HCT116 (cell line): ENCODE measurements around the gene RPL36AL. TPM values are rescaled to one million over a fixed set of nuclear protein-coding genes. Genes with fewer than 3 reads are reported as not detected.

Experiments used
- ATAC-seq: fragments of 200-7000 bp; cut with Tn5 transposase; 2 replicates; pipeline ENCODE4 v1.9.1; 2020; ENCODE audit warnings: mild to moderate bottlenecking, moderate library complexity
- BruUV-seq: library from RNA; stranded (reverse); fragments of 400-500 nt; replicated peaks from 2 replicates; lab custom pipeline; 2021; lab: Mats Ljungman, UMichigan
- CTCF ChIA-PET: fragments of 300-600 bp; sonication (Branson Sonifier 250); formaldehyde crosslinking; loops from one replicate; lab custom pipeline; 2021; ENCODE audit warnings: antibody characterized with exemption; lab: Charles Lee
- POLR2A ChIA-PET: fragments of 300-600, 350-600 bp; sonication (Branson Sonifier 250); formaldehyde crosslinking; loops from one replicate; lab custom pipeline; 2021; ENCODE audit warnings: antibody characterized with exemption; lab: Charles Lee
- RAD21 ChIA-PET, 2 experiments: fragments of 300-600 bp; sonication (Branson Sonifier 250); formaldehyde crosslinking; loops; one replicate each; lab custom pipeline; 2023; ENCODE audit warnings: low total read pairs in 2 of 2; ENCODE audit not compliant: uncharacterized antibody in 2 of 2, unreplicated experiment in 2 of 2, low non-redundant PET in 1 of 2; lab: Charles Lee
- DNase-seq: peaks from one replicate; pipeline ENCODE4 v3.0.0-alpha.2; 2010; ENCODE audit warnings: low read depth, low spot score
- H2AFZ ChIP-seq: fragments of 200-600 bp; shearing (Covaris generic), sonication (generic); 2 replicates; pipeline ENCODE4 v1.6.1; 2017; ENCODE audit warnings: low read depth, mixed run types, mixed read lengths, antibody characterized with exemption, low read length; ENCODE audit not compliant: poor library complexity, severe bottlenecking
- H3K27ac ChIP-seq: 2 replicates; pipeline ENCODE4 v1.5.1; 2012; ENCODE audit warnings: low read depth, low read length
- H3K27me3 ChIP-seq: fragments of 200-600 bp; sonication (generic); 2 replicates; pipeline ENCODE4 v1.6.1; 2016; ENCODE audit warnings: mixed run types, low read length, mixed read lengths; ENCODE audit not compliant: insufficient read depth
- H3K36me3 ChIP-seq, 2 experiments: fragments of 200-500 bp in 1 of 2; fragments of 200-600 bp in 1 of 2; sonication (Bioruptor generic) in 1 of 2; sonication (generic) in 1 of 2; 2 replicates each; pipeline versions ENCODE4 v1.5.1 to v1.6.1; 2014 to 2016; ENCODE audit warnings: low read length in 2 of 2, inconsistent platforms in 1 of 2, mixed read lengths in 1 of 2, mixed run types in 1 of 2; ENCODE audit not compliant: insufficient read depth in 2 of 2, control insufficient read depth in 1 of 2
- H3K4me1 ChIP-seq, 2 experiments: fragments of 200-600 bp in 1 of 2; sonication (generic) in 1 of 2; 2 replicates each; pipeline versions ENCODE4 v1.5.1 to v1.6.1; 2012 to 2017; ENCODE audit warnings: low read length in 2 of 2, inconsistent platforms in 1 of 2, mild to moderate bottlenecking in 1 of 2, mixed read lengths in 1 of 2, mixed run types in 1 of 2, moderate library complexity in 1 of 2; ENCODE audit not compliant: insufficient read depth in 2 of 2, control insufficient read depth in 1 of 2
- H3K4me2 ChIP-seq: fragments of 200-600 bp; sonication (generic); 2 replicates; pipeline ENCODE4 v1.6.1; 2017; ENCODE audit warnings: mixed run types, low read length, mixed read lengths
- H3K4me3 ChIP-seq, 2 experiments: fragments of 200-600 bp in 1 of 2; sonication (generic) in 1 of 2; replicated peaks in 1 of 2; 2 replicates each; pipeline ENCODE4 v1.5.1; 2011 to 2016; ENCODE audit warnings: low read length in 2 of 2, control low read depth in 1 of 2, low read depth in 1 of 2, mild to moderate bottlenecking in 1 of 2, mixed read lengths in 1 of 2, mixed run types in 1 of 2
- H3K79me2 ChIP-seq: fragments of 200-600 bp; sonication (generic); 2 replicates; pipeline ENCODE4 v1.6.1; 2017; ENCODE audit warnings: mild to moderate bottlenecking, mixed run types, low read length, moderate library complexity, mixed read lengths; ENCODE audit not compliant: insufficient read depth
- H3K9ac ChIP-seq: fragments of 200-600 bp; sonication (generic); 2 replicates; pipeline ENCODE4 v1.6.1; 2016; ENCODE audit warnings: low read length, mixed read lengths
- H3K9me2 ChIP-seq: fragments of 200-600 bp; sonication (generic), shearing (Covaris generic); 2 replicates; pipeline ENCODE4 v1.6.1; 2017; ENCODE audit warnings: mixed run types, mild to moderate bottlenecking, moderate library complexity; ENCODE audit not compliant: insufficient read depth
- H3K9me3 ChIP-seq, 2 experiments: fragments of 200-500 bp in 1 of 2; fragments of 200-600 bp in 1 of 2; sonication (Bioruptor generic) in 1 of 2; sonication (generic) in 1 of 2; 2 replicates each; pipeline ENCODE4 v1.6.1; 2014 to 2017; ENCODE audit warnings: low read length in 2 of 2, mixed read lengths in 2 of 2, inconsistent platforms in 1 of 2, low read depth in 1 of 2, mild to moderate bottlenecking in 1 of 2, mixed run types in 1 of 2, moderate library complexity in 1 of 2; ENCODE audit not compliant: control insufficient read depth in 1 of 2, insufficient read depth in 1 of 2
- H4K20me1 ChIP-seq: fragments of 200-600 bp; sonication (generic), shearing (Covaris generic); 2 replicates; pipeline ENCODE4 v1.6.1; 2017; ENCODE audit warnings: mixed run types, mild to moderate bottlenecking, moderate library complexity; ENCODE audit not compliant: insufficient read depth
- CEBPB ChIP-seq: IDR thresholded peaks from 2 replicates; pipeline ENCODE4 v1.6.1; 2012; ENCODE audit warnings: low read depth
- CTCF ChIP-seq, 3 experiments: fragments of 200-600 bp in 1 of 3; sonication (generic) in 1 of 3; IDR thresholded peaks in 2 of 3; conservative IDR thresholded peaks in 1 of 3; 2 replicates each; pipeline ENCODE4 v1.5.1; 2012 to 2017; ENCODE audit warnings: low read depth in 2 of 3, low read length in 2 of 3, antibody characterized with exemption in 1 of 3, borderline replicate concordance in 1 of 3, control low read depth in 1 of 3, mild to moderate bottlenecking in 1 of 3, mixed read lengths in 1 of 3, mixed run types in 1 of 3, moderate library complexity in 1 of 3; ENCODE audit not compliant: insufficient read depth in 1 of 3
- EGR1 ChIP-seq: IDR thresholded peaks from 2 replicates; pipeline ENCODE4 v1.6.1; 2012; ENCODE audit warnings: low read depth
- EZH2 ChIP-seq: fragments of 200-600 bp; sonication (generic); IDR thresholded peaks from 2 replicates; pipeline ENCODE4 v1.6.1; 2017; ENCODE audit warnings: antibody characterized with exemption, mixed run types
- EZH2phosphoT487 ChIP-seq: fragments of 200-600 bp; IDR thresholded peaks from 2 replicates; pipeline ENCODE4 v1.6.1; 2018; ENCODE audit warnings: antibody characterized with exemption, borderline replicate concordance
- FOSL1 ChIP-seq: IDR thresholded peaks from 2 replicates; pipeline ENCODE4 v1.6.1; 2012; ENCODE audit warnings: low read depth
- POLR2A ChIP-seq: IDR thresholded peaks from 2 replicates; pipeline ENCODE4 v1.7.0; 2011; ENCODE audit warnings: borderline replicate concordance; ENCODE audit not compliant: insufficient read depth, insufficient read length; ENCODE audit errors: extremely low read depth
- POLR2AphosphoS5 ChIP-seq: IDR thresholded peaks from 2 replicates; pipeline ENCODE4 v1.6.1; 2011; ENCODE audit warnings: mild to moderate bottlenecking, low read depth, low read length, moderate library complexity
- RAD21 ChIP-seq: IDR thresholded peaks from 2 replicates; pipeline ENCODE4 v1.6.1; 2012; ENCODE audit warnings: low read depth, mild to moderate bottlenecking
- SIN3A ChIP-seq: IDR thresholded peaks from 2 replicates; pipeline ENCODE4 v1.6.1; 2012; ENCODE audit warnings: low read depth
- SP1 ChIP-seq: IDR thresholded peaks from 2 replicates; pipeline ENCODE4 v1.6.1; 2012; ENCODE audit warnings: low read depth
- SRF ChIP-seq: IDR thresholded peaks from 2 replicates; pipeline ENCODE4 v1.6.1; 2012; ENCODE audit warnings: low read depth
- YY1 ChIP-seq: IDR thresholded peaks from 2 replicates; pipeline ENCODE4 v1.6.1; 2011; ENCODE audit warnings: low read length, low read depth, moderate library complexity, mild to moderate bottlenecking; ENCODE audit not compliant: insufficient replicate concordance; ENCODE audit errors: extremely low read depth
- ZFX ChIP-seq: fragments of 450-650 bp; IDR thresholded peaks from 2 replicates; pipeline ENCODE4 v1.6.1; 2017
- intact Hi-C: fragments of 100-400 bp; cut with micrococcal nuclease; formaldehyde crosslinking; loops from 2 replicates; pipeline ENCODE4 v1.10.0; 2022
- total RNA-seq: library from RNA; stranded (reverse); gene quantifications from one replicate; pipeline ENCODE4 v1.2.1, GENCODE V29; 2021; ENCODE audit not compliant: unreplicated experiment
- TF ChIP-seq, protein P1 (sequence below): IDR thresholded peaks from 2 replicates; pipeline ENCODE4 v1.6.1; 2012
- TF ChIP-seq, protein P2 (sequence below): IDR thresholded peaks from 2 replicates; pipeline ENCODE4 v1.6.1; 2012; ENCODE audit warnings: low read depth
- TF ChIP-seq, protein P3 (sequence below): IDR thresholded peaks from 2 replicates; pipeline ENCODE4 v1.6.1; 2012

Gene RPL36AL
- total RNA-seq, 1 experiment from 2014 or later = 212 TPM

DNA sequence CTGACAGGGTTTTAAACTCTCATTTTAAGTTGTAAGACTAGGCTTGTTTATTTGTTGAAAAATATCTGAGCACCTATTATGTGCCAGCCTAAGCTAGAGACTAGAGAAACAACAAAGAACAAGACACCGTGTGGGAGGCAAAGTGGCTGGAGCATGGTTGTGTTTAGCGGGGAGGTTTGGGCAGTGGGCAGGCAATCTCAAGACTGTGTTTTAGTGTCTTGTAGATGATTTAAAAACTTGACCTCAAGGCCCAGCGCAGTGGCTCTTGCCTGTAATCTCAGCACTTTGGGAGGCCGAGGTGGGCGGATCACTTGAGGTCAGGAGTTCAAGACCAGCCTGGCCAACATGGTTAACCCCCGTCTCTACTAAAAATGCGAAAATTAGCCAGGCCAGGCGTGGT, 7.8 kb downstream of the RPL36AL start:
- Histone ChIP-seq H3K4me3 (no peak overlapping the region), H2AFZ (no peak overlapping the region), H3K27me3 (no peaks in the 10 kb centered on the region), H3K9me2 (no peaks in the 10 kb centered on the region), H3K27ac (no peak overlapping the region), H3K36me3 (peaks cover 3 to 6% of the 10 kb centered on the region in 2 experiments; a peak in 2 of 4 replicates), H4K20me1 (no peaks in the 10 kb centered on the region), H3K9ac (no peak overlapping the region), H3K79me2 (peaks cover 49% of the 10 kb centered on the region), H3K9me3 (no peaks in the 10 kb centered on the region), H3K4me2 (no peak overlapping the region), H3K4me1 (peaks cover 0 to 14% of the 10 kb centered on the region in 2 experiments; a peak in 2 of 4 replicates)
- DNase-seq (no peak), ATAC-seq (no peak)
- BruUV-seq = no TSS peak
- ChIA-PET POLR2A (interaction anchor here (1.5 kb wide), 1 partner anchor 8 kb away, joined by 4 read pairs; the partner anchor contains the start of genes MGAT2 and RPL36AL), RAD21 (no interaction called here), CTCF (no interaction called here)
- intact Hi-C loops = no loop called here
- TF ChIP-seq EZH2 (no peak), SRF (no peak), SP1 (no peak), POLR2AphosphoS5 (no peak), EGR1 (no peak), ZFX (no peak), POLR2A (no peak), FOSL1 (no peak), SIN3A (no peak), EZH2phosphoT487 (no peak), RAD21 (no peak), CTCF (IDR thresholded peaks at IDR 0.05 in 2 of 3, conservative IDR thresholded peaks at IDR 0.05 in 1 of 3; ENCODE audit: borderline replicate concordance in 1 of 3, insufficient read depth in 1 of 3, low read depth in 2 of 3, low read length in 2 of 3) (no peak), CEBPB (no peak), YY1 (no peak)
- TF ChIP-seq, protein P1, sequence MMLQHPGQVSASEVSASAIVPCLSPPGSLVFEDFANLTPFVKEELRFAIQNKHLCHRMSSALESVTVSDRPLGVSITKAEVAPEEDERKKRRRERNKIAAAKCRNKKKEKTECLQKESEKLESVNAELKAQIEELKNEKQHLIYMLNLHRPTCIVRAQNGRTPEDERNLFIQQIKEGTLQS = no peak
- TF ChIP-seq, protein P2, sequence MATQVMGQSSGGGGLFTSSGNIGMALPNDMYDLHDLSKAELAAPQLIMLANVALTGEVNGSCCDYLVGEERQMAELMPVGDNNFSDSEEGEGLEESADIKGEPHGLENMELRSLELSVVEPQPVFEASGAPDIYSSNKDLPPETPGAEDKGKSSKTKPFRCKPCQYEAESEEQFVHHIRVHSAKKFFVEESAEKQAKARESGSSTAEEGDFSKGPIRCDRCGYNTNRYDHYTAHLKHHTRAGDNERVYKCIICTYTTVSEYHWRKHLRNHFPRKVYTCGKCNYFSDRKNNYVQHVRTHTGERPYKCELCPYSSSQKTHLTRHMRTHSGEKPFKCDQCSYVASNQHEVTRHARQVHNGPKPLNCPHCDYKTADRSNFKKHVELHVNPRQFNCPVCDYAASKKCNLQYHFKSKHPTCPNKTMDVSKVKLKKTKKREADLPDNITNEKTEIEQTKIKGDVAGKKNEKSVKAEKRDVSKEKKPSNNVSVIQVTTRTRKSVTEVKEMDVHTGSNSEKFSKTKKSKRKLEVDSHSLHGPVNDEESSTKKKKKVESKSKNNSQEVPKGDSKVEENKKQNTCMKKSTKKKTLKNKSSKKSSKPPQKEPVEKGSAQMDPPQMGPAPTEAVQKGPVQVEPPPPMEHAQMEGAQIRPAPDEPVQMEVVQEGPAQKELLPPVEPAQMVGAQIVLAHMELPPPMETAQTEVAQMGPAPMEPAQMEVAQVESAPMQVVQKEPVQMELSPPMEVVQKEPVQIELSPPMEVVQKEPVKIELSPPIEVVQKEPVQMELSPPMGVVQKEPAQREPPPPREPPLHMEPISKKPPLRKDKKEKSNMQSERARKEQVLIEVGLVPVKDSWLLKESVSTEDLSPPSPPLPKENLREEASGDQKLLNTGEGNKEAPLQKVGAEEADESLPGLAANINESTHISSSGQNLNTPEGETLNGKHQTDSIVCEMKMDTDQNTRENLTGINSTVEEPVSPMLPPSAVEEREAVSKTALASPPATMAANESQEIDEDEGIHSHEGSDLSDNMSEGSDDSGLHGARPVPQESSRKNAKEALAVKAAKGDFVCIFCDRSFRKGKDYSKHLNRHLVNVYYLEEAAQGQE = no peak
- TF ChIP-seq, protein P3, sequence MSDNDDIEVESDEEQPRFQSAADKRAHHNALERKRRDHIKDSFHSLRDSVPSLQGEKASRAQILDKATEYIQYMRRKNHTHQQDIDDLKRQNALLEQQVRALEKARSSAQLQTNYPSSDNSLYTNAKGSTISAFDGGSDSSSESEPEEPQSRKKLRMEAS = no peak
